Lower lobe of right lung (tissue), 2 donors: ENCODE measurements around the gene FBXW11. TPM values are rescaled to one million over a fixed set of nuclear protein-coding genes. Genes with fewer than 3 reads are reported as not detected.

Experiments used
- ATAC-seq, 2 donors: fragments of 200-7000 bp; cut with Tn5 transposase; one replicate each; pipeline ENCODE4 v1.9.1; 2020 to 2022; ENCODE audit warnings: mild to moderate bottlenecking in 2 of 2, moderate library complexity in 2 of 2
- DNase-seq: peaks from one replicate; pipeline ENCODE4 v3.0.0-alpha.2; 2020
- H3K27ac ChIP-seq: fragments of 200-600 bp; one replicate; pipeline ENCODE4 v1.8.0; 2022
- H3K27me3 ChIP-seq: fragments of 200-600 bp; one replicate; pipeline ENCODE4 v1.8.0; 2022; ENCODE audit warnings: low read depth
- H3K36me3 ChIP-seq: fragments of 200-600 bp; one replicate; pipeline ENCODE4 v1.8.0; 2022; ENCODE audit warnings: mild to moderate bottlenecking
- H3K4me1 ChIP-seq: fragments of 200-600 bp; one replicate; pipeline ENCODE4 v1.8.0; 2022
- H3K4me3 ChIP-seq: fragments of 200-600 bp; one replicate; pipeline ENCODE4 v1.8.0; 2022; ENCODE audit warnings: mild to moderate bottlenecking
- H3K9me3 ChIP-seq: fragments of 200-600 bp; one replicate; pipeline ENCODE4 v1.8.0; 2022
- CTCF ChIP-seq: fragments of 200-600 bp; IDR thresholded peaks from one replicate; pipeline ENCODE4 v1.8.0; 2022; ENCODE audit warnings: antibody characterized with exemption, mild to moderate bottlenecking
- intact Hi-C: fragments of 100-400 bp; cut with DNase I; formaldehyde crosslinking; loops from one replicate; pipeline ENCODE4 v1.11.0; 2022
- total RNA-seq: library from RNA; stranded (reverse); fragmentation: NEBNext Ultra II Directional; extraction: Animal tissue kit (Norgen Biotek cat#: 25700); gene quantifications from one replicate; pipeline ENCODE4 v1.2.1, GENCODE V29; 2021
- donor health status: DM: no; HTN: yes; CAD: no; lungs with severe emphysema.

Gene FBXW11
- total RNA-seq, 1 donor from 2014 or later = 52.8 TPM

DNA sequence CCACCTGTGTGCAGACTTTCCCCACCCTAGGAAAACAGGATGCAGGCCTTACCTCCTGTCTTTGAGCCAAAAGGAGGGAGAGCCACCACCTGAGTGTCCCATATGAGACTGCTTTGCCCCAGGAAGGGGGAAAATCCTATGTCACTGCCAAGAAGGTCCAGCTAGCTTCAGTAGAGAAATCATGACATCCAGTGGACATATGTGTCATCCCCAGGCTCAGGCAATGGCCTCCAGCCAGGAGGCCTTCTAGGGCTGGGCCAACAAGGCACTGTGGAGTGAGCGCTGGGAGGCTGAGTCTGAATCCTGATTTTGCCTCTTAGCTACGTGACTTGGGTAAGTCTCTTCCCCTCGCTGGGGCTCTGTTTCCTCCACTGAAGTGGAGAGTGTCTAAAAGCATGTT, 160.6 kb downstream of the FBXW11 start:
- TF ChIP-seq CTCF = no peak
- no peak for ATAC-seq
- intact Hi-C loops = no loop called here
- no peaks in the 10 kb centered on the region for H3K9me3 ChIP-seq
- no peak overlapping the region for H3K4me3 ChIP-seq
- H3K27me3 ChIP-seq = no peaks in the 10 kb centered on the region
- H3K36me3 ChIP-seq = no peaks in the 10 kb centered on the region
- no peaks in the 10 kb centered on the region for H3K4me1 ChIP-seq
- H3K27ac ChIP-seq = no peak overlapping the region
- no peak for DNase-seq

GRCh38 chr5:171845040-171845630, 161.3 kb downstream of the FBXW11 start:
- TF ChIP-seq CTCF = no peak
- H3K36me3 ChIP-seq = no peaks in the 10 kb centered on the region
- ATAC-seq (no peak), DNase-seq (no peak)
- no peaks in the 10 kb centered on the region for H3K4me1 ChIP-seq
- intact Hi-C loops = no loop called here
- no peak overlapping the region for H3K27ac ChIP-seq
- no peak overlapping the region for H3K4me3 ChIP-seq
- H3K9me3 ChIP-seq = no peaks in the 10 kb centered on the region
- H3K27me3 ChIP-seq = no peaks in the 10 kb centered on the region

- Histone ChIP-seq H3K27ac (no peak overlapping the region), H3K4me1 (no peaks in the 10 kb centered on the region), H3K9me3 (no peaks in the 10 kb centered on the region), H3K27me3 (no peaks in the 10 kb centered on the region), H3K36me3 (no peaks in the 10 kb centered on the region), H3K4me3 (peak overlapping the region; percentile 10)
- ATAC-seq (no peak), DNase-seq (no peak)
- intact Hi-C loops = no loop called here
- no peak for TF ChIP-seq CTCF
These were observed 163.6 kb downstream of the FBXW11 start for GRCh38 chr5:171842777-171843328.

- H3K4me3 ChIP-seq = peak overlapping the region; percentile 10
These were observed 164.3 kb downstream of the FBXW11 start for GRCh38 chr5:171841984-171842776.

More at GRCh38 chr5:171841984-171842776, 164.3 kb downstream of the FBXW11 start:
- intact Hi-C loops = no loop called here
- Histone ChIP-seq H3K27ac (no peak overlapping the region), H3K36me3 (no peaks in the 10 kb centered on the region), H3K4me1 (no peaks in the 10 kb centered on the region), H3K9me3 (no peaks in the 10 kb centered on the region), H3K27me3 (no peaks in the 10 kb centered on the region)
- ATAC-seq = peak in 1 of 2 donors; percentile 61
- no peak for TF ChIP-seq CTCF
- no peak for DNase-seq
